Fibroblast of the conjunctiva (primary cell): Measurements from ENCODE around the gene CRTAC1.
"Not testable (repeated sequence)": the region's sequence is repeated elsewhere in the genome, so short reads cannot be mapped to it uniquely, and the experiment has no call there.

Experiments
- DNase-seq: peaks from one replicate; pipeline ENCODE4 v3.0.0-alpha.2; 2010; ENCODE audit warnings: low read depth

The CRTAC1 gene

GRCh38 chr10:97842656-97843280, 187.7 kb downstream of the CRTAC1 start:
- DNase-seq, result no peak

- not testable (repeated sequence) for DNase-seq
These were observed 188.3 kb downstream of the CRTAC1 start for GRCh38 chr10:97842114-97842513.

GRCh38 chr10:97841166-97841565, 189.3 kb downstream of the CRTAC1 start:
- DNase-seq, result not testable (repeated sequence)

- DNase-seq, result no peak
These were observed 192.3 kb downstream of the CRTAC1 start for GRCh38 chr10:97838091-97838490.

GRCh38 chr10:97836446-97836845, 194.0 kb downstream of the CRTAC1 start:
- DNase-seq, result no peak

- DNase-seq, result no peak
These were observed 199.2 kb downstream of the CRTAC1 start for GRCh38 chr10:97831259-97831658.

GRCh38 chr10:97830064-97830463, 200.4 kb downstream of the CRTAC1 start:
- no peak for DNase-seq

- DNase-seq, result no peak
These were observed 201.7 kb downstream of the CRTAC1 start for GRCh38 chr10:97828721-97829120.

- DNase-seq, result no peak
These were observed 202.6 kb downstream of the CRTAC1 start for GRCh38 chr10:97827702-97828291.

- DNase-seq, result no peak
These were observed 203.5 kb downstream of the CRTAC1 start for GRCh38 chr10:97826892-97827291.

- no peak for DNase-seq
These were observed 205.2 kb downstream of the CRTAC1 start for GRCh38 chr10:97825020-97825760.

- no peak for DNase-seq
These were observed 206.7 kb downstream of the CRTAC1 start for GRCh38 chr10:97823734-97824133.

GRCh38 chr10:97822261-97822687, 208.1 kb downstream of the CRTAC1 start:
- DNase-seq, result no peak

- DNase-seq, result no peak
These were observed 208.9 kb downstream of the CRTAC1 start for GRCh38 chr10:97821308-97822038.

GRCh38 chr10:97820096-97820704, 210.2 kb downstream of the CRTAC1 start:
- DNase-seq, result no peak

GRCh38 chr10:97818572-97818971, 211.8 kb downstream of the CRTAC1 start:
- no peak for DNase-seq

GRCh38 chr10:97816609-97817008, 213.8 kb downstream of the CRTAC1 start:
- no peak for DNase-seq
